Right hindlimb (tissue), 1 donor: ENCODE data around the gene KCNC3.
A peak's percentile ranks its signal among the peaks of the same experiment; 100 is the strongest.

Experiments
- DNase-seq: peaks from one replicate; pipeline ENCODE4 v3.0.0-alpha.2; 2018

KCNC3 gene

GRCh38 chr19:50326101-50326664 lies 3.0 kb downstream of the KCNC3 start:
- DNase-seq = no peak

GRCh38 chr19:50325310-50326100 lies 3.7 kb downstream of the KCNC3 start:
- DNase-seq = peak; percentile 67

- DNase-seq = no peak
Observed at GRCh38 chr19:50324331-50324730, 4.8 kb downstream of the KCNC3 start.

GRCh38 chr19:50323782-50324133 lies 5.4 kb downstream of the KCNC3 start:
- no peak for DNase-seq

- no peak for DNase-seq
Observed at GRCh38 chr19:50322931-50323781, 6.0 kb downstream of the KCNC3 start.

- no peak for DNase-seq
Observed at GRCh38 chr19:50322234-50322633, 6.9 kb downstream of the KCNC3 start.

- no peak for DNase-seq
Observed at GRCh38 chr19:50321831-50322230, 7.3 kb downstream of the KCNC3 start.

- no peak for DNase-seq
Observed at GRCh38 chr19:50320596-50320995, 8.6 kb downstream of the KCNC3 start.

- no peak for DNase-seq
Observed at GRCh38 chr19:50320051-50320450, 9.1 kb downstream of the KCNC3 start.

GRCh38 chr19:50319156-50319555 lies 10.0 kb downstream of the KCNC3 start:
- DNase-seq = no peak

- DNase-seq = no peak
Observed at GRCh38 chr19:50318438-50318837, 10.7 kb downstream of the KCNC3 start.

- no peak for DNase-seq
Observed at GRCh38 chr19:50317115-50317514, 12.1 kb downstream of the KCNC3 start.

- DNase-seq = no peak
Observed at GRCh38 chr19:50315773-50316448, 13.3 kb downstream of the KCNC3 start.

GRCh38 chr19:50314724-50315708 lies 14.2 kb downstream of the KCNC3 start:
- no peak for DNase-seq

- no peak for DNase-seq
Observed at GRCh38 chr19:50313812-50314536, 15.2 kb downstream of the KCNC3 start.

GRCh38 chr19:50312967-50313811 lies 16.0 kb downstream of the KCNC3 start:
- DNase-seq = no peak

GRCh38 chr19:50311723-50312635 lies 17.2 kb downstream of the KCNC3 start:
- no peak for DNase-seq

- no peak for DNase-seq
Observed at GRCh38 chr19:50310759-50311465, 18.3 kb downstream of the KCNC3 start.
